Fibroblast of gingiva (primary cell): ENCODE data around the gene AFF3.
"Not testable (repeated sequence)": the region's sequence is repeated elsewhere in the genome, so short reads cannot be mapped to it uniquely, and the experiment has no call there.

ENCODE experiments used
- DNase-seq: peaks from one replicate; pipeline ENCODE4 v3.0.0-alpha.2; 2011; ENCODE audit warnings: low read depth

Gene AFF3

DNA sequence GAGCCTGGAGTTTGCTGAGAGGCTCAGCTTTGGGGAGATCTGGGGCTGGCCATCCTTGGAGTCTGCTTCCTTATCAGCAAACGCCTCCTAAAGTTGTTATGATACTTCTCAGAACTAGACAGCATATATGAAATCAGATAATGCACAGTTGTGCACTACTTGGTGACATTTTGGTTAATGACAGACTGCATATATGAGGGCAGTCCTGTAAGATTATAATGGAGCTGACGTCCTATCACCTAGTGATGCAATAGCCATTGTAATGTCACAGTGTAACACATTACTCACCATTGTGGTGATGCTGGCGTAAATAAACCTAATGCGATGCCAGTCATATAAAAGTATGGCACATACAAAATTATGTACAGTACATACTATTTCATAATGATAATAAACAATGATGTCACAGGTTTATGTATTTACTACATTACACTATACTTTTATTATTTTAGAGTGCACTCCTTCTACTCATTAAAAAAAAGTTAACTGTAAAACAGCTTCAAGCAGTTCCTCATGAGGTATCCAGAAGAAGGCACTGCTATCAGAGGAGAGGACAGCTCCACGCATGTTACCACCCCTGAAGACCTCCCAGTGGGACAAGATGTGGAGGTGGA lies 354.5 kb downstream of the AFF3 start:
- no peak for DNase-seq

- no peak for DNase-seq
Measured at GRCh38 chr2:99786636-99787390, 355.6 kb downstream of the AFF3 start.

GRCh38 chr2:99784946-99785345 lies 357.4 kb downstream of the AFF3 start:
- no peak for DNase-seq

DNA sequence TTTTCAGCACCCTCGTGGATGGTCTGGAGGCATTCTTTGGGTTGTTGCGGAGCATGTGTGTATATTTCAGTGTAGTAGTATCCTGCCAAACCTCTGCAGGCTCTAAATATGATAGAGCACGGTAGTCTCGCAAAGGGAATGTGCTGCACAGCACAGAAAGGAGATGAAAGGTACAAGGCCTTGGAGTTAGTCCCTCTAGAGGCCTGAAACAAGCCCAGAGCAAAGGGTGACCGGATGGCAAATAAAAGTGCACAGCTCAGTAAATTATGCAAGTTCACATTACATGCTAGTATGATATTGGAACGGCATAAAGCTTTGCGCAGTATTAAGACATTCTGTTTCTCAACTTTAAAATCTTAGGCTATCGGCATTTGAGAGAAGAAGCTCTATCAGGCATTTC lies 358.1 kb downstream of the AFF3 start:
- no peak for DNase-seq

GRCh38 chr2:99780276-99780675 lies 362.1 kb downstream of the AFF3 start:
- no peak for DNase-seq

GRCh38 chr2:99779276-99779675 lies 363.1 kb downstream of the AFF3 start:
- no peak for DNase-seq

DNA sequence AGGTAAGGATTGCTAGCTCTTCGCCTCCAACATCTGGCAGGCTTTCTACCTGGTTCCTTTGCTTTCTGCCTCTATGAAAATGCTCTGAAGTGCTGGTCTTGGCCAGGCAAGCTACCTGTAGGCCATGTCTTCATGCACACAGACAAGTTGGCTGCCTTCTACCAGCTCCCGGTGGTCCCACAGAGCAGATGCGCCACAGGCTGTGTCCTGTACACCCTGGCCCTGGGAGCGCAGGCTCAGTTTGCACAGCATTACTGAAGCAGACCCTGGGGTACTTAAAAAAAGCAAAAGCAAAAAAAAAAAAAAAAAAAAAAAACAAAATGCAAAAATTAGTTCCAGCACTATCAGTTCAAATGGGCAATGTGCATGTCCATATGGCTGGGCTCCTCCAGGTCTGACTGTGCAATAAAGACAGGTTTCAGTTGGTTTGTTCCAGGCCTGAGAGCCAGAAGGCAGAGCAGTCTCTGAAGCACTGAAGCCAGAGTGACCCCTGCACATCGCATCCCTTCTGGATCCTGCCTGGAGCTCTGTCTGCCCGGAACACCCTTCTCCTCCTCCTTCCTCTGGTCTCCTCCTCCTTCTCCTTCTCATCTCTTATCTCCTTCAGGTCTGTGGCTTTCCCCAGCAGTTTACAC lies 364.6 kb downstream of the AFF3 start:
- DNase-seq, result no peak

DNA sequence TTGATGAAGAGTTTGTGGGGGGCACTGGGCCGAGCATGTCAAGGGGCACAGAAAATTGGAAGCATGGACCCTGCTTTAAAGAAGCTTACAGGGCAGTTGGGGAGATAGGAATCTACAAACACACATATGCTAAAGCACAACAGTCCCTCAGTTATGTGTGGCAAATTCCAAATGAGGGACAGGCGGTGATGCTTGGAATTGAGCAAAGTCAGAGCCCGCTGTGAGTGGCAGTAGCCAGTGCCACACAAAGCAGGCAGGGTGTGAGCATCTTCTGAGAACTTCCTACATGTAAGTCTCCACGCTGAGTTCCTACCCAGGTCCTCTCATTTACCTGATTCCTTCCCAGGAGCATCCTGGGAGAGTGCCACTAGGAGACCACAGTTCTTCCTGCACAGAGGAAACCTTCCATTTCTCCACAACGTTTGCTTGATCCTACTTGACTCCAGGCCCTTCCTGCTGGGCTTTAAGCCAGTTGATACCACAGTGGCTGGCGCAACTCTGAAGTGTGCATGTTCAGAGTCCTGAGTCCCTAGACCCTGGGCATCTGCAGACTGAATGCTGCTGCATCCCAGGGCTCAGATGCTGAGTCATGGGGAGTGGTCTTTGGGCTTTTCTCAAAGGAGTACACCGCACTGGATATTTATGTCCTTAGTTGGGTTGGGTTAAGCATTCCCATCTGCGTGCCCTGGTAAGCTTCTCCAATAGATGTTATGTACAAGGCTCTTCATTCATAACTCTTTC lies 365.3 kb downstream of the AFF3 start:
- DNase-seq, result no peak

- no peak for DNase-seq
Measured at GRCh38 chr2:99776206-99776905, 366.0 kb downstream of the AFF3 start.

DNA sequence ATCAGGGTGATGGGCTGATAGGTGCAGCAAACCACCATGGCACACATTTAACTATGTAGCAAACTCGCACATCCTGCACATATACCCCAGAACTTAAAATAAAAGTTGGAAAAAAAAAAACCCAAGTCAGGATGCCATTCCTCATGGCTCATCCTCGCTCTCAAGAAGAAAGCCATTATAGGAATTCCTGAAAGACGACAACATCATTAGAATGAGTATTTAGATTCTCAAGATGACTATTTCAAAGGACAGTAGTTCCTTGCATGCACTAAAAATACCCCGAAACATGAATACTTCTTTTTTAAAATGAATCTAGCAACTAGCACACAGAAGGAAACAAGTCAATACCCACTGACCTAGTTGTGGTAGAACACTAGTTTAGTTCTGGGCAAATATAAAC lies 366.8 kb downstream of the AFF3 start:
- DNase-seq, result no peak

DNA sequence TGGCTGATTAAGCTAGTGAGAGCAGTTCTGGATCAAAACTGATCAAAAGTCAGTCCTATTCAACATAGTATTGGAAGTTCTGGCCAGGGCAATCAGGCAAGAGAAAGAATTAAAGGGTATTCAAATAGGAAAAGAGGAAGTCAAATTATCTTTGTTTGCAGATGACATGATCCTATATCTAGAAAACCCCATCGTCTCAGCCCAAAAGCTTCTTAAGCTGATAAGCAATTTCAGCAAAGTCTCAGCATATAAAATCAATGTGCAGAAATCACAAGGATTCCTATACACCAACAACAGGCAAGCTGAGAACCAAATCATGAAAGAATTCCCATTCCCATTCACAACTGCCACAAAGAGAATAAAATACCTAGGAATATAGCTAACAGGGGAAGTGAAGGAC lies 368.7 kb downstream of the AFF3 start:
- DNase-seq, result not testable (repeated sequence)

DNA sequence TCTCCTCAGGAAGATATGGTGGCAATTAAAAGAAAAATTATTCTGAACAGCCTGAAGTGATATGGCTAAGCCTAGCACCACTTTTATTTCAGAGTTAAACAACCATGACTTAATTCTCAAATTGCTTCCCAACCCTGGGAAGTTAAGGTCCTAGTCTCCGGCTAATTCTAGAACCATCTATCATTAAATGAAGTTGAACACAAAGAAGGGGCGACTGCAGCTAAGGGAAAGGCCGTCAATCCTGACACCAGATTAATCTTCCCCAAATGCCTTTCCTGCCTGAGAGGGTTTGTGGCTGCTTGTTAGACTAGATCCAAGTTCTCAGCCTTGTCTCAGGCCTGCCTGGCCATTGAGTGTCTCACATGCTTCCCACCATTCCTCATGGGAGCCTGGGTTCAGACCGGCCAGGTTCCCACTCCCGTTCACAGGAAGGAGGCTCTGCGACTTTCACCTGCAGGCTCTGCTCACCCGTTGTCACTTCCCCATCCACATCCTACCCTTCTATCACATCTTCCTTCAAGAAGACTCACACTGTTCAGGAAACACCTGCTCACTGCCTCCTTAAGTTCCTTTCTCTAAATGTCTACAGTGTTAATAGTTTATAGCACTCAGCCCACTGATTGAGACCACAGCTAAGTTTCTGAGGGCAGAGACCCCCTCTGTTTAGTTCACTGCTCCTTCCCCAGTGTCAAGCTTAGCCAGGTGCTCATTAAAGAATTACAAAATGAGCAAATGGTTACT lies 369.6 kb downstream of the AFF3 start:
- DNase-seq, result no peak

DNA sequence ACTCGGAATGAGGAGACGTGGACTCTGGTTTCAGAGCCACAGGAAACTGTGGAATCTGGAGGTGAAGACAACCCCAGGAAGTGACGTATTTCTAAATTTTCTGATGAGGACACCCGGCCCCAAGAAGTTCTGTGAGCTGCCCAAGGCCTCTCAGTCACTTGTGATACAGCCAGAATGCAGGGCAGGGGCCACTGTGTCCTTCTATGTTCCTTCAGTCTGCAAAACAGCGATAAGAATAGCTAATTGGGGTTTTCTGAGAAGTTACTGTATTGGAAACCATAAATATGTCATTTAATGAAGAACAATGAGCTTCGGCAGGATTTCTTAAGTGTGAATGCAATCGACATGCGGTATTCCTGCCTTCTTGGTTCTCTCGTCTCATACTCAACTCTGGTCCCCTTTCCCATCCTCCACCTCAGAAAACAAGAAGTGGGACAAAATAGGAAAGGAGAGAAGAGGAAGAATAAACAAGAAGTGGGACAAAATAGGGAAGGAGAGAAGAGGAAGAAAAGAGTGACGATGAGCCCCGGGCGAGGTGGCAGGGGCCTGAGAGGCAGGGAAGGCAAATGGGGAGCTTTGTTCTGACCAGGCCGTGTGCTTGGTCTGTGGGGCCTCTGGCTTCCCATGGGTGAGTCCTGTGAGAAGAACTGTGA lies 370.6 kb downstream of the AFF3 start:
- no peak for DNase-seq

DNA sequence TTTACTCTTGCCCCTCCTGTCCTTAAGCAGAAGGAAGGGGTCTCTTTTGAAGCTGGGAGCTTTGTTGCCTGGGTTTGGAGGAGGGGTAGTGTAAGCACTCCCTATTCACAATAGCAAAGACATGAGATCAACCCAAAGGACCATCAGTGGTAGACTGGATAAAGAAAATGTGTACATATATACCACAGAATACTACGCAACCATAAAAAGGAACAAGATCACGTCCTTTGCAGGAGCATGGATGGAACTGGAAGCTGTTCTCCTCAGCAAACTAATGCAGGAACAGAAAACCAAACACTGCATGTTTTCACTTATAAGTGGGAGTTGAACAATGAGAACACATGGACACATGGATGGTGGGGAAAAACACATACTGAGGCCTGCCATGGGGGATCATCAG lies 371.5 kb downstream of the AFF3 start:
- DNase-seq, result no peak

- DNase-seq, result no peak
Measured at GRCh38 chr2:99765731-99766318, 376.6 kb downstream of the AFF3 start.

DNA sequence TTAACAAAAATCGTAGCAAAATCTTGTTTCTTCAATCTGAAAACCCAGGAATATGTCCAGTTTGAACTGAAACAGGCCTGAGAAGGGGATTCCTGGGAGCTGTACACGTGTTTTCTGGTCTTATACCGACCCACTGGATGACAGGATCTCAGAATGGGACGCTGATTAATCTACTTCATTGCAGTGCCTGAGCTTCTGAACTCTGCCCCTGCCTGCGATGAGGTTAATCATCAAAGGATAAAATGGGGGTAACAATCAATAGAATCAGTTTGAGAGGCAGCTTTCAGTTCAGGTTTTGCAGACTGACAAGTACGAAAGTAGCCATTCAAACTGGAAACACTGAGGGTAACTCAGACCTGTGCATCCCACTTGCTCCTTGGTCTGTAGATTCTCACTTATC lies 378.6 kb downstream of the AFF3 start:
- no peak for DNase-seq

DNA sequence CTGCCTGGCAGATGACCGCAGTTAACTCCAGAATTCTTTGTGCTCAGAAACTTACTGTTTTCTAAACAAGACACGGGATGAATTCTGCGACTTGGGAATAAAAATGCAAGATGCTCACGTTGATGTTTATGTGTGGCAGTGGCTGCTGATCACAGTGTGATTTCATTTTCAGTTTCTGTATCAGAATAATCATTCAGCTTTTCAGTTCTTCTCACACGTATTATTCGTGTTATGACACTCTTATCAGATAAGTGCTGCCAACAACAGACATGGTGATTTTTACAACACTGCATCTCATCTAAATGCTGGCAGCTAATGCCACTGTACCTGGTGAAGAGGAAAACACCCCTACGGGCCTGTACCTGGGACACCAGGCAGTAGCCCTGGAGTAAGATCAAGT lies 379.7 kb downstream of the AFF3 start:
- no peak for DNase-seq

- DNase-seq, result no peak
Measured at GRCh38 chr2:99757611-99758114, 384.7 kb downstream of the AFF3 start.

- DNase-seq, result no peak
Measured at GRCh38 chr2:99756059-99756458, 386.3 kb downstream of the AFF3 start.

DNA sequence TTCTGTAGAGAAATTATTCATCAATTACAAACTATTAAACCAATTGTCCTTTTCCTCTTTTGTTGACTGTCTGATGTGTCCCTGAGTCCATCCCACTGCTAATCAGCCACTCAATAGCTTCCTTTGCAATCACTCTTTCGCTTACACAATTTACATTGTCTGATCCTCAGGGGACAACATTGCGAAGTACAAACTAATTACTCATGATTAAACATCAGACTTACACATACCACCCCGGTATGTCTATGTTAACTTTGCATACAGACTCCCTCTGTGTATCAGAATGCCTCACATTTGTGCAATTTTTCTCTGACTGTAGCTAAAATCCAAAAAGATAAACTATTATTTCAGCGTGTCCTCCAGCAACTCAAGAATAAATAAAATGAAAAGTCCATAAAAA lies 388.2 kb downstream of the AFF3 start:
- peak; percentile 63 for DNase-seq
